HG02938 (cell line): ENCODE measurements around the gene SMIM36.
"Not testable (repeated sequence)": the region's sequence is repeated elsewhere in the genome, so short reads cannot be mapped to it uniquely, and the experiment has no call there.

Experiments used
- ATAC-seq: cut with Tn5 transposase; IDR thresholded peaks from one replicate; pipeline ENCODE4 v1.9.1; 2021; ENCODE audit warnings: mild to moderate bottlenecking, moderate library complexity; ENCODE audit not compliant: unreplicated experiment

The SMIM36 gene

GRCh38 chr17:55436224-55437158, 74.8 kb downstream of the SMIM36 start:
- ATAC-seq = peak; percentile 9

- no peak for ATAC-seq
These were observed 75.8 kb downstream of the SMIM36 start for GRCh38 chr17:55435408-55435807.

- no peak for ATAC-seq
These were observed 76.5 kb downstream of the SMIM36 start for GRCh38 chr17:55434721-55435120.

GRCh38 chr17:55433629-55434422, 77.4 kb downstream of the SMIM36 start:
- no peak for ATAC-seq

- no peak for ATAC-seq
These were observed 78.1 kb downstream of the SMIM36 start for GRCh38 chr17:55433029-55433628.

- ATAC-seq = no peak
These were observed 78.8 kb downstream of the SMIM36 start for GRCh38 chr17:55432358-55433028.

- not testable (repeated sequence) for ATAC-seq
These were observed 79.3 kb downstream of the SMIM36 start for GRCh38 chr17:55431914-55432313.

- no peak for ATAC-seq
These were observed 80.5 kb downstream of the SMIM36 start for GRCh38 chr17:55430541-55431288.

GRCh38 chr17:55427587-55427882, 83.7 kb downstream of the SMIM36 start:
- peak; percentile 27 for ATAC-seq

- peak; percentile 64 for ATAC-seq
These were observed 84.2 kb downstream of the SMIM36 start for GRCh38 chr17:55426851-55427586.

GRCh38 chr17:55424893-55425540, 86.2 kb downstream of the SMIM36 start:
- no peak for ATAC-seq

- no peak for ATAC-seq
These were observed 87.7 kb downstream of the SMIM36 start for GRCh38 chr17:55423535-55423934.

GRCh38 chr17:55422828-55423164, 88.5 kb downstream of the SMIM36 start:
- ATAC-seq = not testable (repeated sequence)

- ATAC-seq = peak; percentile 14
These were observed 89.9 kb downstream of the SMIM36 start, which contains the start of gene MMD for GRCh38 chr17:55421179-55421934. MMD (minus strand) TSS chr17:55421835; CDS start chr17:55421695, 140 bp downstream.

GRCh38 chr17:55420776-55421178, 90.5 kb downstream of the SMIM36 start:
- ATAC-seq = no peak

GRCh38 chr17:55420067-55420775, 91.0 kb downstream of the SMIM36 start:
- ATAC-seq = peak; percentile 52

- ATAC-seq = no peak
These were observed 92.6 kb downstream of the SMIM36 start for GRCh38 chr17:55418369-55419268.
